ENCODE measurements around the gene GPR149.

The GPR149 gene

DNA sequence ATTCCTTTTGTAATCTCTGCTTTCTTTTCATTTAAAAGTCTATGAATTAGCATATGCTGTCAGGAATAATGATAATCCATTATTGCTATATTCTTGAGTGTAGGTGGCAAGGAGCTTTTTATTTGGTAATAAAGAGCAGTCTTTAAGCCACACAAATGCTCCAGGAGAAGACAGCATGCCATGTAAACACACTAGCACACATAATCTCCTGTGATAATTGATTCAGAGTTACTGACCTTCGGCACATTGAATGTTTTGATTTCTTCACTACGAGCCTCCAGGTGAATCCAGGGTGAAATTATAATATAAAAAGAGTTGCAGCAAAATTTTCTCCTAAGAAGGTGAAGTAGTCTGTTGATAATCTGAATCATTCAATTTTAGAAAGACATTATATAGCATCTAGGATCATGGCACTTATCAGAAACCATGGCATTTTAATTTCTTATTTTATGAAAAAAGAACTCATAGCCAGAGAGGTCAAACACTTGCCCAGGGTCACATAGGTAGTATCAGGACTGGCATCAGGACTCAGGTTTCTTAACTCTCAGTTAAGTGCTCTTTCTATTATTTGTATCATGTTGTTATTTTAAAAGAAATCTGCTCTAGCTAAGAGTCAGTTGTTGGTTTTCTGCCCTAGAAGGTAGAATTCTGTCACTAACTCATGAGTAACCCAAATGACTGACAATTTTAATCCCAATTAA lies 84.4 kb downstream of the GPR149 start:
- H3K27ac ChIP-seq: no peak overlapping the region
- TF ChIP-seq, protein P1, sequence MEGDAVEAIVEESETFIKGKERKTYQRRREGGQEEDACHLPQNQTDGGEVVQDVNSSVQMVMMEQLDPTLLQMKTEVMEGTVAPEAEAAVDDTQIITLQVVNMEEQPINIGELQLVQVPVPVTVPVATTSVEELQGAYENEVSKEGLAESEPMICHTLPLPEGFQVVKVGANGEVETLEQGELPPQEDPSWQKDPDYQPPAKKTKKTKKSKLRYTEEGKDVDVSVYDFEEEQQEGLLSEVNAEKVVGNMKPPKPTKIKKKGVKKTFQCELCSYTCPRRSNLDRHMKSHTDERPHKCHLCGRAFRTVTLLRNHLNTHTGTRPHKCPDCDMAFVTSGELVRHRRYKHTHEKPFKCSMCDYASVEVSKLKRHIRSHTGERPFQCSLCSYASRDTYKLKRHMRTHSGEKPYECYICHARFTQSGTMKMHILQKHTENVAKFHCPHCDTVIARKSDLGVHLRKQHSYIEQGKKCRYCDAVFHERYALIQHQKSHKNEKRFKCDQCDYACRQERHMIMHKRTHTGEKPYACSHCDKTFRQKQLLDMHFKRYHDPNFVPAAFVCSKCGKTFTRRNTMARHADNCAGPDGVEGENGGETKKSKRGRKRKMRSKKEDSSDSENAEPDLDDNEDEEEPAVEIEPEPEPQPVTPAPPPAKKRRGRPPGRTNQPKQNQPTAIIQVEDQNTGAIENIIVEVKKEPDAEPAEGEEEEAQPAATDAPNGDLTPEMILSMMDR (conservative IDR thresholded peaks at IDR 0.05; ENCODE audit: low read depth): no peak
- POLR2A ChIA-PET (ENCODE audit: low non-redundant PET): no interaction called here
- no peak for DNase-seq (ENCODE audit: low spot score)
- CTCF ChIA-PET: no interaction called here

DNA sequence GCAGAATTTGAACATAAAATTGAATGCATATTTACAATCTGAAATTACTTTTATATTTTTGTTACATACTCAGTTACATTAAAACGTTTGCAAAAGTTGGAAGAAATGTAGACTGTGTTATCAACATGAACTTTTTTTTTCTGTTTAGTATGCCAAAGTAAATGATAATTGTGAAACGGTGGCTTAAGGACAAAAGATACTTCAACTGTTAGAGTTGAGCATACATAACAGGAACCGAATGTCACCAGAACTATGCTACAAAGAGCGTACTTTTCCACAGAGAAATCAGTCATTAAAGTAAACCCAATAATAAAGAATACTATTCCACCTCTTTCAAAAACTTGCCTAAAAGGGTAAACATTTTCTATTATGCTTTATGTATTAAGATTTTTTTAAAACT lies 91.4 kb downstream of the GPR149 start:
- no peak for DNase-seq (ENCODE audit: low spot score)
- H3K27ac ChIP-seq: no peak overlapping the region
- POLR2A ChIA-PET (ENCODE audit: low non-redundant PET): no interaction called here
- CTCF ChIA-PET: no interaction called here
- TF ChIP-seq, protein P1 (conservative IDR thresholded peaks at IDR 0.05; ENCODE audit: low read depth): no peak

DNA sequence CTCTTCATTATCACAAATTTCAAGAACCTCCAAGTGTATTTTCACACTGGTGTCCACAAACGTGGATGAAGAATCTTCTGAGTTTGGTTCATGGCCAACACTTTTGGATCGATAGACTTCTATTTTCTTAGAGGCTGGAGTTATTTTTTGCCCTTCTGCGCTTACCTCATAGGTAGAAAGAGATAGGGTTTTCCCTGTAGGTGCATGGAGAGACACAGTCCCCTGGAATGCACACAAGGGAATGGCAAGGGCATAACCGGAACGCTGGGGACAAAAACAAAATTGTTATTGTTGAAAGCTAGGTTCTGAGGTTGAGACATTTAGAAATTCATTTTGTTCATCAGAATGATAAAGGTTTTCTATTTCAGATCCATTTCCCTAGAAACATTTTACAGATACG lies 92.0 kb downstream of the GPR149 start:
- ChIA-PET POLR2A (ENCODE audit: low non-redundant PET) (no interaction called here), CTCF (no interaction called here)
- H3K27ac ChIP-seq: no peak overlapping the region
- DNase-seq (ENCODE audit: low spot score): no peak
- TF ChIP-seq, protein P1 (conservative IDR thresholded peaks at IDR 0.05; ENCODE audit: low read depth): no peak

DNA sequence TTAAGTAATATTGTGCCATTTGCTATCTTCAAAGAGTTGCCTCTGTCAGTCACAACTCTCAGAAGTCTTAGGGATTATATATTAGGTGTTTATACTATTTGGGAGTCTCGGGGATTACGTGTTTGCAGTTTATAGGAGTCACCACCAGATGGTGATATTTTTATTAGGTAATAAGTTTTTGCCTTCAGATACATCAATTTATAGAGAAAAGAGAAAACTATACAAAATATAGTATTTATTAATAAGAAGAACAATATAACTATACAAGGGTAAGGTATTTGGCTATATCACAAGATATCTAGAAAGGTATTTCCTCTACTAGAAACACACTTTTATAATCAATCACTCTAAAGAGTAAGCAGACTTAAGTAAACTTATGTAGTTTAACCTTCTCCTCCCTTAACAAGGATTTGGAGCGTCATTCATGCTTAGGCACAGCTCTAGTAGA lies 95.0 kb downstream of the GPR149 start:
- ChIA-PET POLR2A (ENCODE audit: low non-redundant PET) (no interaction called here), CTCF (interaction anchor here (0.6 to 0.7 kb wide), 2 partner anchors 11 to 1357 kb away, joined by 3 to 4 read pairs; no protein-coding TSS in a partner anchor)
- no peak overlapping the region for H3K27ac ChIP-seq
- TF ChIP-seq, protein P1 (conservative IDR thresholded peaks at IDR 0.05; ENCODE audit: low read depth): peak; percentile 61
- DNase-seq (ENCODE audit: low spot score): peak; percentile 19

DNA sequence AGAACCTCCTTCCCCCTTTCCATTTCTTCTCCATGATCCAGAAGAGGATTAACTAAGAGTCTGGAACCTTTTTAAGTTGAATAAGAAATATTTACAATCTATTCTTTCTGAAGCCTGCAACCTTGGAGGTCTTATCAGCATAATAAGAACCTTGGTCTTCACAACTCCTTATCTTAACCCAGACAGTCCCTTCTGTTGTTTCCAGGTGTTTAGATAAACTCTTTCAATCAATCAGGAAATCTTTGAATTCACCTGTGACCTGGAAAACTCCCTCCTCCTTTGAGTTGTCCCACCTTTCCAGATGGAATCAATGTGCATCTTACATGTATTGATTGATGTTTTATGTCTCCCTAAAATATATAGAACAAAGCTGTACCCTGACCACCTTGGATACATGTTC lies 102.1 kb downstream of the GPR149 start:
- TF ChIP-seq, protein P1 (conservative IDR thresholded peaks at IDR 0.05; ENCODE audit: low read depth): no peak
- DNase-seq (ENCODE audit: low spot score): no peak
- CTCF ChIA-PET: no interaction called here

DNA sequence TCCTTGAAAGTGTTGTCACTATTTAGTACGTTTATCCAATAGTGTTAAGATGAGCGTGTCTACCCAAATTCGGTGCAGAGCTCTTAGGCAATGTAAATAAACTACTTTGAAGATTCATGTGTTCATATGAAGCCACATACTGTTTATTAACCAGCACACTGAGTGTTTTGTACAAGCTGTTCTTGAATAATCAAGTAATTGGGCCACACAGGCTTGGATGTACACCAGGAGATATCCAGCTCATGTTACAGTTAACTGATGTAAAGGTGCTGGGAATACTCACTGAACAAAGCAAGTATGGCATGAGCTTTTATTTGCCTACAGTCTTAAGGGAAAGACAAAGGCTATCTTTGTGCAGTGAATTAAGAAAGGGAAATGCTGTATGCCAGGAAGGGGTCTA lies 105.1 kb downstream of the GPR149 start:
- POLR2A ChIA-PET (ENCODE audit: low non-redundant PET): no interaction called here

More for the DNA sequence above, 102.1 kb downstream of the GPR149 start:
- POLR2A ChIA-PET (ENCODE audit: low non-redundant PET): no interaction called here
- no peak overlapping the region for H3K27ac ChIP-seq

More for the DNA sequence above, 105.1 kb downstream of the GPR149 start:
- DNase-seq (ENCODE audit: low spot score): no peak
- TF ChIP-seq, protein P1 (conservative IDR thresholded peaks at IDR 0.05; ENCODE audit: low read depth): no peak
- CTCF ChIA-PET: no interaction called here
- no peak overlapping the region for H3K27ac ChIP-seq
